ENCODE measurements around the gene BTBD9. TPM values are rescaled to one million over a fixed set of nuclear protein-coding genes. Genes with fewer than 3 reads are reported as not detected.

BTBD9 gene
- total RNA-seq, 4 donors from 2014 or later: 15.4 to 50.0 (median 21.9) TPM

DNA sequence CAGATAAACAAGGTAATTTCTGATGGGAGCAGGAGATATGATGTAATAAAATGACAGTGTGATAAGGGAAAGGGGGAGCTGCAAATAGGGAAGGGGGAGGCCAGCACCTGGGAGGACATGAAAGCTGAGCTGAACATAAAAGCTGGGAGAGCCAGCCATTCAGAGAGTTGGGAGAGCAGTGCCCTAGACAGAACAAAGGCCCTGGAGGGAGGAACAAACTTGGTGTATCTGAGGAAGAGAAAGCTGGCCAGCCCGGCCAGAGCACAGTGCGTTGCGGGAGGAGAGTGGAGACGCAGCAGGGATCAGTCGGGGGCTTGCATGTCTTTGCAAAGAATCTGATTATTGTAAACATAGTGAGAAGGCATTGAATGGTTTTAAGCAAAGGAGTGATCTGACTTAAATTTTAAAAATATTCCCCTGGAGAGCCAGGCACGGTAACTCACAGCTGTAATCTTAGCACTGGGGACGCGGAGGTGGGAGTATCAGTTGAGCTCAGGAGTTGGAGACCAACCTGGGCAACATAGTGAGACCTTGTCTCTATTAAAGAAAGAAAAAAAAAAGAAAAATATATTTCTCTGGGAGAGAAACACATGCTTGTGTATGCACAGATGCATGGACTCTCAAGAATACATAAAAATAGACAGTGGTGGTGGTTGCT is 502.0 kb downstream of the BTBD9 start:
- H3K9me3 ChIP-seq: no peaks in the 10 kb centered on the region
- no peaks in the 10 kb centered on the region for H3K36me3 ChIP-seq
- DNase-seq (ENCODE audit: low spot score in 2 of 2): no peak
- no peaks in the 10 kb centered on the region for H3K27me3 ChIP-seq
- no peak overlapping the region for H3K4me3 ChIP-seq
- H3K27ac ChIP-seq: no peak overlapping the region
- WGBS: 98% methylated on average over 8 of the region's 8 CpGs
- TF ChIP-seq POLR2A (IDR thresholded peaks at IDR 0.05) (no peak), EP300 (IDR thresholded peaks at IDR 0.05) (no peak)
- no peaks in the 10 kb centered on the region for H3K4me1 ChIP-seq

DNA sequence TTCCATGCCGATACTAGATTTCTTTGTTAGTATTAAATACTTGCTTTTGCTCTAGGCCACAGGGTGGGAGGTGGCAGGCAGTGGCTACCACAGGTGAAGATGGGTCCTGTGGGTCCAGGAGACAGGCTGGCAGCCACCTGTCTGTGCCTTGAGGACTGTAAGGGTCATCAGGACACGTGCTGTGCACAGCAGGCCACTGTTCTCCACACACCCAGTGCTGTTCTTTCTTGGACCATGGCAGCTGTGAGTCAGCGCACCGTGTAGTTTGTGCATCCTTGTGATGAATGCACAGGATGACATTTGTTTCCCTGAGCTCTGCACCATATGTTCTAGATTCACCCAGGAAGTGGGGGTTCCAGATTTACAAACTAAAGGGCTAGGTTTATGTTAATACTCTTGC is 503.2 kb downstream of the BTBD9 start:
- no peak overlapping the region for H3K4me3 ChIP-seq
- H3K4me1 ChIP-seq: no peaks in the 10 kb centered on the region
- H3K9me3 ChIP-seq: no peaks in the 10 kb centered on the region
- no peaks in the 10 kb centered on the region for H3K27me3 ChIP-seq
- no peak overlapping the region for H3K27ac ChIP-seq
- no peak for DNase-seq (ENCODE audit: low spot score in 2 of 2)
- no peak for TF ChIP-seq POLR2AphosphoS5 (IDR thresholded peaks at IDR 0.05)
- no peak for TF ChIP-seq EP300 (IDR thresholded peaks at IDR 0.05)
- TF ChIP-seq POLR2A (IDR thresholded peaks at IDR 0.05): no peak
- TF ChIP-seq, protein P1, sequence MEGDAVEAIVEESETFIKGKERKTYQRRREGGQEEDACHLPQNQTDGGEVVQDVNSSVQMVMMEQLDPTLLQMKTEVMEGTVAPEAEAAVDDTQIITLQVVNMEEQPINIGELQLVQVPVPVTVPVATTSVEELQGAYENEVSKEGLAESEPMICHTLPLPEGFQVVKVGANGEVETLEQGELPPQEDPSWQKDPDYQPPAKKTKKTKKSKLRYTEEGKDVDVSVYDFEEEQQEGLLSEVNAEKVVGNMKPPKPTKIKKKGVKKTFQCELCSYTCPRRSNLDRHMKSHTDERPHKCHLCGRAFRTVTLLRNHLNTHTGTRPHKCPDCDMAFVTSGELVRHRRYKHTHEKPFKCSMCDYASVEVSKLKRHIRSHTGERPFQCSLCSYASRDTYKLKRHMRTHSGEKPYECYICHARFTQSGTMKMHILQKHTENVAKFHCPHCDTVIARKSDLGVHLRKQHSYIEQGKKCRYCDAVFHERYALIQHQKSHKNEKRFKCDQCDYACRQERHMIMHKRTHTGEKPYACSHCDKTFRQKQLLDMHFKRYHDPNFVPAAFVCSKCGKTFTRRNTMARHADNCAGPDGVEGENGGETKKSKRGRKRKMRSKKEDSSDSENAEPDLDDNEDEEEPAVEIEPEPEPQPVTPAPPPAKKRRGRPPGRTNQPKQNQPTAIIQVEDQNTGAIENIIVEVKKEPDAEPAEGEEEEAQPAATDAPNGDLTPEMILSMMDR (IDR thresholded peaks at IDR 0.05): no peak
- WGBS: 89% methylated on average over 4 of the region's 4 CpGs
- no peaks in the 10 kb centered on the region for H3K36me3 ChIP-seq

DNA sequence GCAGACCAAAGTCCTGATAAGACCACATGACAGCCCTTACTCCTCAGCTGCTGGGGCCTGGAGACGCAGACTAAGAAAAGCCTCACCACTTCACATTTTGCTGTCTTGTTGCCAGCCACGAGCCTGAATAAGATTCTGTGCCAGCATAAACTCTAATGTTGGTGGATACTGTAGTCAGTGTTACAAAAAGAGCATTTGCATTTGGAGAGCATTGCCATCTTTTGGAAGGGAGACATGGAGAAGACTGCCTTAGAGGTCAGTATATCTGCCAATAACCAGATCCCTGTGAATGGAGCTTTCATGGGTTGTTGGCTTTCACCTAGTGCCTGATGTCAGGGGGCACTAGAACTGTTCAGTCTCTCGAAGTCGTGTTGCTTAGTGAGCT is 505.0 kb downstream of the BTBD9 start:
- no peaks in the 10 kb centered on the region for H3K27me3 ChIP-seq
- TF ChIP-seq POLR2A (IDR thresholded peaks at IDR 0.05) (no peak), EP300 (IDR thresholded peaks at IDR 0.05) (no peak), POLR2AphosphoS5 (IDR thresholded peaks at IDR 0.05) (no peak)
- TF ChIP-seq, protein P1 (IDR thresholded peaks at IDR 0.05): no peak
- no peak overlapping the region for H3K4me3 ChIP-seq
- no peaks in the 10 kb centered on the region for H3K36me3 ChIP-seq
- no peaks in the 10 kb centered on the region for H3K9me3 ChIP-seq
- DNase-seq (ENCODE audit: low spot score in 2 of 2): no peak
- no peak overlapping the region for H3K27ac ChIP-seq
- WGBS: 76% methylated on average over 4 of the region's 4 CpGs
- no peaks in the 10 kb centered on the region for H3K4me1 ChIP-seq

DNA sequence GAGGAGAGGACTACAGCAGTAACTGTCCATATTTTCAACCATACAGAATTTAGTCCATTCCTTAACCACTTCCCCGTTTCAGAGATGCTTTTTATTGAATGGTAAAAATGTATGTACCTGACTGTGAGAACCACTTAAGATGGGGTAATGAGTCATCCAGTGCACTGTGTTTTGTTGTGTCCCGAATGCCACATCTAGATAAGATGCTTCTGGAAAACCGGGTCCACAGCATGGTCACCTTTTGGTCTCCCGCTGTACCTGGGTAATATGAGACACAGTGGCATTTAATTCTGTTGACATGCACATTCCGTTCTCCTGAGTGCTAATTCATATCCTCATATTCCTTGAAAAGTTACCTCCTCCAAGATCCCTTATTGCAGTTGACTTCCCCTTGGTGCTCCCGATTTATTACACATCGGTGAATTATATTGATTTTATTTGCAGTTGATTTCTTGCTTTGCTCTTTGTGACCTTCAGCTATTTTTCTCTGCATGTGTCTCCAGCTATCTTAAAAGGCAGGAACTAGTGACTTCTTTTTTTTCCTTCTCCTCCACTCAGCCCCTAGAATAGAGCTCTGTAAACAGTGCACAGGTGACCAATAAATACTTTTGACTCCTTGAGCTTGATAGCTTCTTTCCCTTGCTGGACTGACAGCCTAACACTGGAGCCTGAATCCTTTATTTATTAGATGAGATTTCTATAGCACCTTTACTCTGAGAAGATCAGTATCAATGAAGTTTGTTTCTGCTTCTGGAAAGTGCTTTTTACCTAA is 505.6 kb downstream of the BTBD9 start:
- no peaks in the 10 kb centered on the region for H3K27me3 ChIP-seq
- WGBS: 95% methylated on average over 7 of the region's 7 CpGs

DNA sequence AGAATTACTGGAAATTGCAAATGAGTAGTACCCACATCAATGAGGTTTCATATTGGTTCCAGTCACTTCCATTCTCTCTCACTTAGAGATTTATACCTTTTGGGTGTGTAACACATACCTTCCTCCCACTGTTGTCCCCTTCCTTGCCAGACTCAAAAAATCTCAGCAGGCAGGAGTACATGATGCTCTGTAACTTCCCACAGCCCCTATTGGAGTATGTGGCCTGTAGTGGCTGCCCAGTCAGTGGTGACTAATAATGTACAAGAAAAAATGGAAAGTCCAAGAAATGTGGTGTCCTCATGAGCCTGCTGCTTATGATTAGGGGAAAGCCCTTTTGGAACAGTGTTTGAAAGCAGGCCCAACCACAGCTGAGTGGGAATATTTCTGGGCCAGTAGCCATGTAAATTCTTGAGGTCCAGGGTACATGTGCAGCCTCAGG is 508.2 kb downstream of the BTBD9 start:
- H3K4me1 ChIP-seq: no peaks in the 10 kb centered on the region
- no peak overlapping the region for H3K27ac ChIP-seq
- H3K36me3 ChIP-seq: no peaks in the 10 kb centered on the region
- H3K27me3 ChIP-seq: no peaks in the 10 kb centered on the region
- no peak for TF ChIP-seq EP300 (IDR thresholded peaks at IDR 0.05)
- no peak for TF ChIP-seq POLR2A (IDR thresholded peaks at IDR 0.05)
- TF ChIP-seq, protein P1 (IDR thresholded peaks at IDR 0.05): no peak
- no peak for TF ChIP-seq POLR2AphosphoS5 (IDR thresholded peaks at IDR 0.05)
- no peak for DNase-seq (ENCODE audit: low spot score in 2 of 2)
- no peaks in the 10 kb centered on the region for H3K9me3 ChIP-seq
- no peak overlapping the region for H3K4me3 ChIP-seq

More for the DNA sequence above, 505.6 kb downstream of the BTBD9 start:
- no peak for DNase-seq (ENCODE audit: low spot score in 2 of 2)
- Histone ChIP-seq H3K36me3 (no peaks in the 10 kb centered on the region), H3K27ac (no peak overlapping the region), H3K4me3 (no peak overlapping the region), H3K4me1 (no peaks in the 10 kb centered on the region), H3K9me3 (no peaks in the 10 kb centered on the region)
- TF ChIP-seq POLR2AphosphoS5 (IDR thresholded peaks at IDR 0.05): no peak
- no peak for TF ChIP-seq POLR2A (IDR thresholded peaks at IDR 0.05)
- TF ChIP-seq EP300 (IDR thresholded peaks at IDR 0.05): no peak
- TF ChIP-seq, protein P1 (IDR thresholded peaks at IDR 0.05): no peak
